Activated CD4-positive, alpha-beta T cell treated with anti-CD3 and anti-CD28 coated beads, Interleukin-2, amount 10 ng/mL, durations not matched to agents 7 days and 5 days (primary cell): ENCODE results near the gene MAMDC4. TPM values are rescaled to one million over a fixed set of nuclear protein-coding genes. Genes with fewer than 3 reads are reported as not detected.
"Not testable (repeated sequence)": the region's sequence is repeated elsewhere in the genome, so short reads cannot be mapped to it uniquely, and the experiment has no call there.

Experiments
- CTCF ChIA-PET: fragments of 350-600 bp; sonication (Branson Sonifier 250); formaldehyde crosslinking; loops from one replicate; lab custom pipeline; 2021; ENCODE audit warnings: antibody characterized with exemption; lab: Charles Lee
- POLR2A ChIA-PET: fragments of 350-600 bp; sonication (Branson Sonifier 250); formaldehyde crosslinking; loops from one replicate; lab custom pipeline; 2021; ENCODE audit warnings: antibody characterized with exemption; lab: Charles Lee
- DNase-seq: peaks from one replicate; pipeline ENCODE4 v3.0.0-alpha.2; 2020
- H3K27ac Mint-ChIP-seq: one replicate; pipeline ENCODE4 v1.8.0; 2021; ENCODE audit warnings: mild to moderate bottlenecking, moderate library complexity, mixed read lengths
- H3K27me3 Mint-ChIP-seq: one replicate; pipeline ENCODE4 v1.8.0; 2021; ENCODE audit warnings: mixed read lengths
- H3K36me3 Mint-ChIP-seq: one replicate; pipeline ENCODE4 v1.8.0; 2021; ENCODE audit warnings: low read depth, mixed read lengths
- H3K4me1 Mint-ChIP-seq: one replicate; pipeline ENCODE4 v1.8.0; 2021; ENCODE audit warnings: mixed read lengths
- H3K4me3 Mint-ChIP-seq: one replicate; pipeline ENCODE4 v1.8.0; 2021; ENCODE audit warnings: mild to moderate bottlenecking, moderate library complexity, mixed read lengths
- H3K9me3 Mint-ChIP-seq: one replicate; pipeline ENCODE4 v1.8.0; 2021; ENCODE audit warnings: mixed read lengths
- total RNA-seq, 2 experiments: library from RNA; stranded (reverse); gene quantifications; one replicate each; pipeline ENCODE4 v1.2.3, GENCODE V29; 2021

The MAMDC4 gene
- total RNA-seq, 2 experiments from 2014 or later = 12.4 to 14.4 TPM

GRCh38 chr9:136843801-136844740 is 8.1 kb upstream of the MAMDC4 start:
- H3K36me3 Mint-ChIP-seq, H3K27ac Mint-ChIP-seq, POLR2A ChIA-PET, H3K9me3 Mint-ChIP-seq: not testable (repeated sequence)
- peak; percentile 48 for DNase-seq
- Mint-ChIP-seq H3K4me3 (peak overlapping the region; percentile 45), H3K27me3 (peaks cover 17% of the 10 kb centered on the region), H3K4me1 (peaks cover 23% of the 10 kb centered on the region)
- CTCF ChIA-PET = interaction anchor here (0.8 to 3.2 kb wide), 6 partner anchors 17 to 203 kb away, joined by 3 to 19 read pairs (median 9); partner anchors contain the start of genes NPDC1 and TMEM141

DNA sequence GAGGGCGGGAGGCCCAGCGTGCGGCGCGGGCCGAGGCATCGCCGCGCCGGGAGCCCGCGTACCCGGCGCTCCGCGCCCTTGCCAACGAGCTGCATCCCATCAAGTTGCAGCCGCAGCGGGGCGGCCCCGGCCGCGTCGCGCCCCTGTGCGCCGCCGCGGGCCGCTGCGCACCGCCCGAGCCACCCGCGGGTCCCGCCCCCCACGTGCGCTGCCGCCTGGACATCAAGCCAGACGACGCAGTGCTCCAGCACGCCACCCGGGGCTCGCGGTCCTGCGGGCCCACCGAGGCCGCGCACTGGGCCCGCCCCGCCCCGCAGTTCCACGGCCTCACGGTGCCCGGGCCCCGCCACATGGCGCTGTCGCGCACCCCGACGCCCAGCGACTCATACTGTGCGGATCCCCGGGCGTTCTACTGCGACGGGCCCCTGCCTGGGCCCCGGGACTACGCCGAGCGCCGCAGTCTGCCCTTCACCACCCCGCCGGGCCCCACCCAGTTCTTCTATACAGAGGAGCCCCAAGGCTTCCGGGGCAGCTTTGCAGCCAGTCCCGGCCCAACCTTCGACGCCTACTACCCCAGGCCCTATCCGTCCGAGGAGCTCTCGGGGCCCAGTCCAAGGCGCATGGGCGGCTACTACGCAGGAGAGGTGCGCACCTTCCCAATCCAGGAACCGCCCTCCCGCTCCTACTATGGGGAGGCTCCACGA is 7.2 kb upstream of the MAMDC4 start:
- H3K4me3 Mint-ChIP-seq = peak overlapping the region; percentile 41
- H3K27ac Mint-ChIP-seq = peak overlapping the region; percentile 57
- peaks cover 9% of the 10 kb centered on the region for H3K36me3 Mint-ChIP-seq

DNA sequence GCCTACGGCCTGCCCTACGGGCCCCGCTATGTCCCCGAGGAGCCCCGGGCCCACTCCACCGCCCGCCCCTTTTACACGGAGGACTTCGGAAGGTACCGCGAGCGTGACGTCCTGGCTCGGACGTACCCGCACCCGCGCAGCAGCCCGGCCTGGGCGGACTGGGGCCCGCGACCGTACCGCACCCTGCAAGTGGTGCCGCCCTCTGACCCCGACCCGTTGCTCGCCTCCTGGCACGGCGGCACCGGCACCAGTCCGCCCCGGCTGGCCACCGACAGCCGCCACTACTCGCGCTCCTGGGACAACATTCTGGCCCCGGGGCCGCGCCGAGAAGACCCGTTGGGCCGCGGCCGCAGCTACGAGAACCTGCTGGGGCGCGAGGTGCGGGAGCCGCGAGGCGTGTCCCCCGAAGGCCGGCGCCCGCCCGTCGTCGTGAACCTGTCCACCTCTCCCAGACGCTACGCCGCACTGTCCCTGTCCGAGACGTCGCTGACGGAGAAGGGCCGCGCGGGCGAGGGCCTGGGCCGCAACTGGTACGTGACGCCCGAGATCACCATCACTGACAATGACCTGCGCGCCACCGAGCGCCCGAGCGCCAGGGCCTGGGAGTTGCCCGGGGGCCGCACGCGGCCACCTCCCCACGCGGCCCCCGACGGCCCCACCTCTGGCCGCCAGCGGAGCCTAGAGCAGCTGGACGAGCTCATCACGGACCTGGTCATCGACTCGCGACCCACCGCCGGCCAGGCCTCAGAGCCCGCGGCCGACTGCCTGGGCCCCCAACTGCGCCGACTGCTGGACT is 6.5 kb upstream of the MAMDC4 start:
- DNase-seq = no peak
- Mint-ChIP-seq H3K4me1 (peaks cover 27% of the 10 kb centered on the region), H3K27me3 (peaks cover 17% of the 10 kb centered on the region), H3K36me3 (peaks cover 6% of the 10 kb centered on the region), H3K9me3 (no peaks in the 10 kb centered on the region), H3K4me3 (peak overlapping the region; percentile 41), H3K27ac (peak overlapping the region; percentile 57)
- ChIA-PET POLR2A (no interaction called here), CTCF (interaction anchor here (1.0 to 2.5 kb wide), 2 partner anchors 17 to 201 kb away, joined by 3 to 8 read pairs; partner anchors contain the start of gene NPDC1)

More for the DNA sequence above, 7.2 kb upstream of the MAMDC4 start:
- H3K9me3 Mint-ChIP-seq = no peaks in the 10 kb centered on the region
- ChIA-PET POLR2A (no interaction called here), CTCF (interaction anchor here (0.8 to 3.2 kb wide), 3 partner anchors 185 to 202 kb away, joined by 3 to 19 read pairs (median 8); partner anchors contain the start of gene NPDC1)
- H3K27me3 Mint-ChIP-seq = peaks cover 17% of the 10 kb centered on the region
- DNase-seq = no peak
- peaks cover 26% of the 10 kb centered on the region for H3K4me1 Mint-ChIP-seq

DNA sequence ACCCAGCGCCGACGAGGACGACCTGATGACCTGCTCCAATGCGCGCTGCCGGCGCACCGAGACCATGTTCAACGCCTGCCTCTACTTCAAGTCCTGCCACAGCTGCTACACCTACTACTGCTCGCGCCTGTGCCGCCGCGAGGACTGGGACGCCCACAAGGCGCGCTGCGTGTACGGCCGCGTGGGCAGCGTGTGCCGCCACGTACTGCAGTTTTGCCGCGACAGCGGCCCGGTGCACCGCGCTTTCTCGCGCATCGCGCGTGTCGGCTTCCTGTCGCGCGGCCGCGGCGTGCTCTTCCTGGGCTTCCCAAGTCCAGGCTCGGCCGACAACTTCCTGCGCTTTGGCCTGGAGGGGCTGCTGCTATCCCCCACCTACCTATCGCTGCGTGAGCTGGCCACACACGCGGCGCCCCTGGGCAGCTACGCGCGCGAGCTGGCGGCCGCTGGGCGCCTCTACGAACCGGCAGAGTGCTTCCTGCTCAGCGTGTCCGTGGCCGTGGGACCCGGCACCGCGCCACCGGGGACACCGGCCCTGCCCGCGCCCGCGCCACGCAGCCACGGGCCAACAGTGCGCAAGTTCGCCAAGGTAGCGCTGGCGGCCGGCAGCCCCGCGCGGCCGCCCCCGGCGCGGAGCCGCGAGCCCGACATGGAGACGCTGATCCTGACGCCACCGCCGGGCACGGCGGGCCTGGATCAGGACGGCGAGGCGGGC is 5.6 kb upstream of the MAMDC4 start:
- Mint-ChIP-seq H3K9me3 (no peaks in the 10 kb centered on the region), H3K27me3 (peaks cover 17% of the 10 kb centered on the region), H3K36me3 (peaks cover 3% of the 10 kb centered on the region), H3K4me3 (no peak overlapping the region), H3K4me1 (peaks cover 27% of the 10 kb centered on the region), H3K27ac (peak overlapping the region; percentile 62)
- no peak for DNase-seq
- ChIA-PET CTCF (interaction anchor here (0.9 to 2.5 kb wide), 5 partner anchors 18 to 200 kb away, joined by 3 to 8 read pairs (median 3); partner anchors contain the start of genes NPDC1 and TRAF2), POLR2A (no interaction called here)

GRCh38 chr9:136847088-136847825 is 4.9 kb upstream of the MAMDC4 start:
- peaks cover 17% of the 10 kb centered on the region for H3K27me3 Mint-ChIP-seq
- no peak for DNase-seq
- peak overlapping the region; percentile 67 for H3K27ac Mint-ChIP-seq
- ChIA-PET POLR2A (no interaction called here), CTCF (interaction anchor here (0.9 to 2.2 kb wide), 5 partner anchors 18 to 182 kb away, joined by 3 to 7 read pairs (median 3); partner anchors contain the start of gene TRAF2)
- peaks cover 3% of the 10 kb centered on the region for H3K36me3 Mint-ChIP-seq
- peak overlapping the region; percentile 92 for H3K4me3 Mint-ChIP-seq
- no peaks in the 10 kb centered on the region for H3K9me3 Mint-ChIP-seq
- peaks cover 23% of the 10 kb centered on the region for H3K4me1 Mint-ChIP-seq

DNA sequence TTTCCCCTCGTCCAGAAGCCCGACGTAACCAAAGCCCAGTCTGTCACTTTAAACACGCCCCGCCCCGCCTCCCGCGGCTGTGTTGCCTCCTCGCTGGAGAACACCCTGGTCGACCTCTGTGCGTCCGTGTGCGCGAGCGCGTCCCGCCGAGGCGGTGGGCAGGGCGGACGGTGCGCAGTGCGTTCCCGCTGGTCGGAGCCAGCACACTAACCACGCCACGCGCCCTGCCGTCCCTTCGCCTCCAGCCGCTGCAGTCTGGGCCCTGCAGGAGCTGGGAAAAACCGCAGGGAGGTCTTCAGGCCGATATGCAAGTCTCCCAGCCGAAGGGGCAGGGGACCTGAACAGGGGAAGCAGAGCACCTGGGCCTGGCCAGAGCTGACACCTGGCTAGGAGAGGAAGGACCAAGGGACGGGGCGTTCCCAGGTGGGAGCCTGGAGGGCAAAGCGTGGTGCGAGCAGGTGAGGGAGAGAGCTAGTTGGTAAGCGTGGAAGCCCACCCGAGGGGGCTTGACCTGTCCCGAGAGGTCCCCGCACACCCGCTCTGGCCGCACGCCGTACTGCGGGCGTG is 4.2 kb upstream of the MAMDC4 start:
- POLR2A ChIA-PET = no interaction called here
- Mint-ChIP-seq H3K27ac (peak overlapping the region; percentile 67), H3K36me3 (peaks cover 3% of the 10 kb centered on the region), H3K4me1 (peaks cover 21% of the 10 kb centered on the region), H3K27me3 (peaks cover 17% of the 10 kb centered on the region), H3K4me3 (peak overlapping the region; percentile 92), H3K9me3 (no peaks in the 10 kb centered on the region)
- CTCF ChIA-PET = interaction anchor here (0.9 to 2.2 kb wide), 4 partner anchors 22 to 181 kb away, joined by 3 to 7 read pairs (median 4); partner anchors contain the start of gene TRAF2
- peak; percentile 81 for DNase-seq

DNA sequence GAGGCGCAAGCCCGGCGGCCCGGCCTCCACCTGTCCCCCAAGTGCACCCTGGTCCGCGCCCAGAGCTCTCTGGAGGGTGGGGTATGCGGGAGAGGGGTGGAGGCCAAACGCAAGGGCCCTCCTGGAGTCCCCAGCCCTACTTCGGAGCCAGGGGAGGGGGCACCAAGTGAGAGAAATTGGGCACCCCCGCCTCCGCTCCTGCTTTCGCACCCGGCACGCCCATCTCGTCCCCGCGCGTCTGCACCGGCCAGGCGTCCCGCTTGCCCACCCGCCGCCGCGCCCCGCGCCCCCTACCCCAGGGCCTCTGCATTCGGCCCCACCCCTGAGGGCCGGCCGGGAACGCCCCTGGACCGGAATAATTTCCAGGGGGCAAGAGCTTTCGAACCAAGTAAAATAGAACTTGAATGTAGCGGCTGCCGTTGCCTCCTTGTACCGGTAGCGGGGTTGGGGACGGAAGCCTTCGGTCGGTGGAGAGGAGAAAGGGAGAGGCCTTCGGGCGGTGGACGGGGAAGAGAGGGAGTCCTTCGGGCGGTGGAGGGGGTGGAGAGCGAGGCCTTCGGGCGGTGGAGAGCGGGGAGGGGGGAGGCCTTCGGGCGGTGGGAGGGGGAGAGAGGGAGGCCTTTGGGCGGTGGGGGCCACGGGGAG is 3.6 kb upstream of the MAMDC4 start:
- Mint-ChIP-seq H3K27ac (peak overlapping the region; percentile 86), H3K27me3 (peaks cover 16% of the 10 kb centered on the region), H3K9me3 (no peaks in the 10 kb centered on the region), H3K4me3 (peak overlapping the region; percentile 92), H3K4me1 (peaks cover 19% of the 10 kb centered on the region), H3K36me3 (peaks cover 3% of the 10 kb centered on the region)
- CTCF ChIA-PET = interaction anchor here (0.9 to 2.2 kb wide), 3 partner anchors 22 to 181 kb away, joined by 3 to 7 read pairs (median 6); no protein-coding TSS in a partner anchor
- POLR2A ChIA-PET = no interaction called here
- peak; percentile 55 for DNase-seq

- H3K27ac Mint-ChIP-seq = peak within 1 kb of the TSS; percentile 88
- DNase-seq = peak; percentile 97
- H3K36me3 Mint-ChIP-seq = peaks cover 3% of the 10 kb centered on the region
- H3K4me3 Mint-ChIP-seq = peak within 1 kb of the TSS; percentile 92
- peaks cover 17% of the 10 kb centered on the region for H3K4me1 Mint-ChIP-seq
- CTCF ChIA-PET = interaction anchor here (1.1 to 2.2 kb wide), 2 partner anchors 53 to 95 kb away, joined by 3 to 6 read pairs; partner anchors contain the start of gene FBXW5
- H3K9me3 Mint-ChIP-seq = no peaks in the 10 kb centered on the region
- POLR2A ChIA-PET = no interaction called here
- H3K27me3 Mint-ChIP-seq = peaks cover 14% of the 10 kb centered on the region
Observed at GRCh38 chr9:136849038-136849959, 2.8 kb upstream of the MAMDC4 start, which contains the start of gene PHPT1. Gene PHPT1 (plus strand): TSS chr9:136849409. CDS start chr9:136849431, 22 bp downstream.

GRCh38 chr9:136849960-136850865 is 1.9 kb upstream of the MAMDC4 start:
- Mint-ChIP-seq H3K9me3 (no peaks in the 10 kb centered on the region), H3K36me3 (peaks cover 3% of the 10 kb centered on the region), H3K27ac (peak overlapping the region; percentile 88), H3K27me3 (peaks cover 13% of the 10 kb centered on the region), H3K4me1 (peaks cover 17% of the 10 kb centered on the region), H3K4me3 (peak overlapping the region; percentile 92)
- no peak for DNase-seq
- POLR2A ChIA-PET = no interaction called here
- CTCF ChIA-PET = interaction anchor here (1.1 kb wide), 1 partner anchor 94 kb away, joined by 3 read pairs; the partner anchor contains the start of gene FBXW5
